COLO668 (cell line): ENCODE data around the gene MC1R.
A peak's percentile ranks its signal among the peaks of the same experiment; 100 is the strongest.
"Not testable (repeated sequence)": the region's sequence is repeated elsewhere in the genome, so short reads cannot be mapped to it uniquely, and the experiment has no call there.

Experiments used
- DNase-seq: peaks from one replicate; lab custom pipeline; 2025; ENCODE audit not compliant: unreplicated experiment; lab: John Stamatoyannopoulos, UW

Gene MC1R

DNA sequence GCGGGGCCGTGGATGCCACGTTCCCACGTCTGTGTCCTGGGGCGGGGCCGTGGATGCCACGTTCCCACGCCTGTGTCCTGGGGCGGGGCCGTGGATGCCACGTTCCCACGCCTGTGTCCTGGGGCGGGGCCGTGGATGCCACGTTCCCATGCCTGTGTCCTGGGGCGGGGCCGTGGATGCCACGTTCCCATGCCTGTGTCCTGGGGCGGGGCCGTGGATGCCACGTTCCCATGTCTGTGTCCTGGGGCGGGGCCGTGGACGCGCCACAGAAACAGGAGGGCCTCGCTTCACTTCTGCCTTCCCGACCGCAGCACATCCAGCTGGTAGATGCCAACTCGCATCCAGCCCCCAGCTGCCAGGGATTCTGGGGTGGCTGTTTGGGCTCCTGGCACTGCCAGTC is 15.4 kb downstream of the MC1R start:
- DNase-seq = not testable (repeated sequence)

DNA sequence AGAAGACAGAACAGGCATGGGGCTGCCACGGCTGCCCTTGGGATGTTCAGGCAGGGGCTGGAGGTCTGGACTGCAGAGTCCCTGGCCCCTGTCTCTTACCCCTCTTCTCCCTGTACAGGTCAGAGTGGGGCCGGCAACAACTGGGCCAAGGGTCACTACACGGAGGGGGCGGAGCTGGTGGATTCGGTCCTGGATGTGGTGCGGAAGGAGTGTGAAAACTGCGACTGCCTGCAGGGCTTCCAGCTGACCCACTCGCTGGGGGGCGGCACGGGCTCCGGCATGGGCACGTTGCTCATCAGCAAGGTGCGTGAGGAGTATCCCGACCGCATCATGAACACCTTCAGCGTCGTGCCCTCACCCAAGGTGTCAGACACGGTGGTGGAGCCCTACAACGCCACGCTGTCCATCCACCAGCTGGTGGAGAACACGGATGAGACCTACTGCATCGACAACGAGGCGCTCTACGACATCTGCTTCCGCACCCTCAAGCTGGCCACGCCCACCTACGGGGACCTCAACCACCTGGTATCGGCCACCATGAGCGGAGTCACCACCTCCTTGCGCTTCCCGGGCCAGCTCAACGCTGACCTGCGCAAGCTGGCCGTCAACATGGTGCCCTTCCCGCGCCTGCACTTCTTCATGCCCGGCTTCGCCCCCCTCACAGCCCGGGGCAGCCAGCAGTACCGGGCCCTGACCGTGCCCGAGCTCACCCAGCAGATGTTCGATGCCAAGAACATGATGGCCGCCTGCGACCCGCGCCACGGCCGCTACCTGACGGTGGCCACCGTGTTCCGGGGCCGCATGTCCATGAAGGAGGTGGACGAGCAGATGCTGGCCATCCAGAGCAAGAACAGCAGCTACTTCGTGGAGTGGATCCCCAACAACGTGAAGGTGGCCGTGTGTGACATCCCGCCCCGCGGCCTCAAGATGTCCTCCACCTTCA is 16.2 kb downstream of the MC1R start:
- DNase-seq = no peak

- DNase-seq = not testable (repeated sequence)
Measured at GRCh38 chr16:89935620-89936019, 17.0 kb downstream of the MC1R start.

DNA sequence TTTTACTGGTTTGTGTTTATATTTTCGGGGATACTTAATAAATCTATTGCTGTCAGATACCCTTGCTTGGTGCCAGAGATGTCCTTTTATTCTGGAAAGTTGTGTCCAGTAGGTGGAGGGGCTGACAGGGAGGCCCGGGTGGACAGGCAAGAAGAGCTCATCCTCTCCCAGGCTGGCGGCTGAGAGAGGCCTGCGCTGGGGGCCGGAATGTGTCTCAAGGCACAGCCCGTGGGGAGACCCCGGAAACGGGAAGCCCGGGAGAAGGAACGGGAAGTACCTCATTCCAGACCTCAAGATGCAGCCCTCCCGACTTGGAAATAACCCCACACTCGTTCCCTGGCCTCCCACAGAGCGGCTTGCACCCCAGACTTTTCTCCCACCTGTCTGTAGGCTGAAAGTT is 17.4 kb downstream of the MC1R start:
- no peak for DNase-seq

DNA sequence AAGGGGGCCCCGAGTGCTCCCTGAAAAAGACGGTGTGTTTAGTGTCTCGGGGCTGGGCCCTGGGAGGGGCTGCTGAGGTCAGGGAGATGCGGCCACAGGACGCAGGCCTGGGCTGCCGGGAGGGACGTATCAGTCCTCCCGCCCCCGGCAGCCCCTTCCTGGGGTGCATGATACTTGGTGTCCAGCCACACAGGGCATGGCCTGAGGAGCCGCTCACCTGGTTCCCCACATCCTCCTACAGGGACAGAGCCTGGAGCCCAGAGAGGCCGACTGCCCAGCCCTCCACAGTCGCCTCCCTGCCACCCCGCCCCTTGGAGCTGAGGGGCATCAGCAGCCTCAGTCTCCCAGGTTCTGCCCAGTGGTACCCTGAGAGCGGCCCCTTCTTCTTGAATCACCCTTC is 17.8 kb downstream of the MC1R start:
- no peak for DNase-seq

GRCh38 chr16:89936981-89937380 is 18.3 kb downstream of the MC1R start:
- no peak for DNase-seq

DNA sequence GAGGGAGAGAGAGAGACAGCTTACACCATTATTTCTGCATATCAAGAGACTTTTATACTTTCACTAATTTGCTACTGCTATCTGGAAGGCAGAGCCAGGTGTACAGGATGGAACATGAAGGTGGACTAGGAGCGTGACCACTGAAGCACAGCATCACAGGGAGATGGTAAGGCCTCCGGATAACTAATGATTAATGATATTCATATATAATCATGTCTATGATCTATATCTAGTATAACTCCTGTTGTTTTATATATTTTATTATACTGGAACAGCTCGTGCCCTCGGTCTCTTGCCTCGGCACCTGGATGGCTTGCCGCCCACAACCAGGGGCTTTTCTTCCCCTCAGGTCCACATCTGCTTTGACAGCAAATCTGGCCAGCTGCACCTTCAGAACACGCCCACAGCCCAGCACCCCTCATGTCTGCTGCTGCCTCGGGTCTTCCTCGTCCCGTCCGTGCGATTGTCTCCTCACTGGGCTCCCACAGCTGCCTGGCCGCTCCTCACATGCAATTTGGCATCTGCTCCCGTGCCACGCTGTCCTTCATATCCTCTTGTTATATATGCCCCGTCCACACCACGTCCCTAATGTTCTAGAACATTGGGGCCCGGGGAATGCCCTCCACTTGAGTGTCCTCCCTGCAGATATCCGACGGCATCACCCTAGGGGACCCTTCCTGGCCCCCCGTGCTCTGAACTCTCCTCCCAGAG is 19.7 kb downstream of the MC1R start:
- no peak for DNase-seq

DNA sequence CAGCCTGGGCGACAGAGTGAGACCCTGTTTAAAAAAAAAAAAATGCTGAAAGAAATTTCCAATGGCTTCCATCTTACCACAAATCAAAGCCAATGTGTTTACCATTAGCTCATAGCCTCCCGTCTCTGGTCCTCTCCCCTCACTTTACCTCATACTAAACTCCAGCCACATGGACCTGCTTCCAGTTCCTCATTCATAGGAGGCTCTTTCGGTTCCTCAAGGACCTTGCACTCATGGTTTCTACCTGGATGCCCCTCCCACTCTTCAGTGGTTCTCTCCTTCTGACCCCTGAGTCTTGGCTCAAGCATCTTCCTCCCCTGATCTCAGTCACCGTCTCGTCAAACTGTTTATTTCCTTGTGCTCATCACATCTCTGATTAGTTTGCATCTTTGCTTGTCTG is 26.1 kb downstream of the MC1R start:
- no peak for DNase-seq

DNA sequence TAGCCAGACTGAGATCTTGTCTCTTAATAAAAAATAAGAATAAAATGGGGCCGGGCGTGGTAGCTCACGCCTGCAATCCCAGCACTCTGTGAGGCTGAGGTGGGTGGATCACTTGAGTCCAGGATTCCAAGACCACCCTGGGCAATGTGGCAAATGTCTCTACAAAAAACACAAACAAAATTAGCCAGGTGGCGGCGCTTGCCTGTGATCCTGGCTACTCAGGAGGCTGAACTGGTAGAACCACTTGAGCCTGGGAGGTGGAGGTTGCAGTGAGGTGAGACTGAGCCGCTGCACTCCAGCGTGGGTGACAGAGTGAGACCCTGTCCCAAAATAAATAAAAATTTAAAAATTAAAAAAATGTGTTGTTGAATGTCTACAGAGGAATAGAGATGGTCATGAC is 27.0 kb downstream of the MC1R start:
- DNase-seq = peak; percentile 51

DNA sequence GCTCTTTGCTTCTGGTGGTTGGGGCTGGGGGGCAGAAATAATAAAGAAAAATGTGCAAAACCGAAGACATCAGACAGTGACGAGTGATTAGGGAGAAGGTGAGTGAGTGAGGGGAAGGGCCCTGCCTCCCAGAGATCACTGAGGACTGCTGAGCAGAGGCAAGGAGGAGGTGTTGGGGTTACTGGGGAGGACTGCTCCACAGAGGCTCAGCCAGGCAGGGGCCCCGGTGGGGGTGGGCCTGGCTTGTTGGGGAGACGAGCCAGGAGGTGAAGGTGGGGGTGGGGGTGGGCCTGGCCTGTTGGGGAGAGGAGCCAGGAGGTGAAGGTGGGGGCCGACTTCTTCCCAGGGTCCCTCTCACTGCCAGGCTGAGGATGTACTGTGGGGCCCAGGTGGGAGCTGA is 27.9 kb downstream of the MC1R start:
- no peak for DNase-seq

- DNase-seq = peak; percentile 28
Measured at GRCh38 chr16:89949121-89949742, 30.6 kb downstream of the MC1R start.

DNA sequence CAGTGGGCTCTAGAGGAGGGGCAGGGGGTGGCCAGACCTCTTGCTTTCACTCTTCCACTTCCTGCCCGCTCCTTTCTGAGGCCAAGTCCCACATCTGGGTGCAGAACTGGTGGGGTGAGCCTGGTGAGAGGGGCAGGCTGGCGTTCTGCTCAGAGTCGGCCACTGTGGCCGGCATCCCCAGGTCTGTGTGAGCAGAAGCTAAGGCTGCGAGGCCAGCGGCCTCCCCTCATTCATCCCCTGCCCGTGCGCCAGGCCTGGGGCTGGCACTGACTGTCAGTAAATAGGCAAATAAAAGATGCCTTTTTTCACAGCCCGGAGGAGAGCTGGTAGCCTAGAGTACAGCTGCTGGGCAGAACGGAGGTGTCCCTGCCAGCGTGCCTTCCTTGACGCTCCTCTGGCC is 31.1 kb downstream of the MC1R start:
- no peak for DNase-seq

- DNase-seq = no peak
Measured at GRCh38 chr16:89951509-89951908, 32.8 kb downstream of the MC1R start.

- DNase-seq = no peak
Measured at GRCh38 chr16:89952049-89952448, 33.4 kb downstream of the MC1R start.

- DNase-seq = no peak
Measured at GRCh38 chr16:89952551-89952950, 33.9 kb downstream of the MC1R start.

- DNase-seq = no peak
Measured at GRCh38 chr16:89953671-89954406, 35.2 kb downstream of the MC1R start.

DNA sequence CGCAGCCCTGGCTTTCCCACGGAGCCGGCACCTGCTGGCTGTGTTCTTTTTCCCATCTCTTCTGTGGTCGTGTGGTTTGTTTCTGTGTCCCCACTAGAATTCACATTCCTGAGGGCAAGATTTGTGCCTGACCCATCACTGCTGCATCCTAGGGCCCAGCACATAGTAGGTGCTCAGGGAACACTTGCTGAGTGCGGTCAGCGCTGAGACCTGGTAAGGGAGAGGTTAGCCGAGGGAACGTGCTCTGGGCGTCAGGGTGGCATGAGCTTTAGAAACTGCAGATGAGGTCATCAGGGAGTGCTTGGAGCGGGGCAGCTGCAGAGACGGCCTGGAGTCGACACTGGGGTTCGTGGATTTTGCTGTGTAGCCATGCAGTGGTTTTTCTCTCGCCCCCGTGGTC is 35.8 kb downstream of the MC1R start:
- no peak for DNase-seq

- DNase-seq = no peak
Measured at GRCh38 chr16:89955001-89955685, 36.5 kb downstream of the MC1R start.

- no peak for DNase-seq
Measured at GRCh38 chr16:89956505-89957215, 38.0 kb downstream of the MC1R start.

DNA sequence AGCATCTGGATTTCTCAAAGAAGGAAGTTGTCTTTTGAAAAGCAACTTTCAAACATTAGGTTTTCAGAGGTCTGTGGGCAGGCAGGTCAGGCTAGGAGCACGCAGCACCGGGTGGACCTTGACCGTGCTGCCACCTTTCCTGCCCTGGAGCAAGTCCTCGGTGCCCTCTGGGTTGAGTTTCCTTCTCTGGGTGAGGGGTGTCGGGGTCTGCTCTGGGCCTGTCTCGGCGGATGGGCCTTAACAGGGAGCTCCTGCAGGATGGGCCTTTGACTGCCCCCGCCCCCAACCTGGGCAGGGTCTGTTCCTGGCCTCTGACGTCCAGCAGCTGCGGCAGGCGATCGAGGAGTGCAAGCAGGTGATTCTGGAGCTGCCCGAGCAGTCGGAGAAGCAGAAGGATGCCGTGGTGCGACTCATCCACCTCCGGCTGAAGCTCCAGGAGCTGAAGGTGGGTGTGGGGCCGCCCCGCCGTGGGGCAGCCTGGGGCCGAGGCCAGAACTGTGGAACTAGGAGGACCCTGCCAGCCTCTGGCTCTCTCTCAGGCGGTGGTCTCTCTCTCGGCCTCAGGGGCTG is 38.6 kb downstream of the MC1R start:
- DNase-seq = no peak
